CD14-positive monocyte (primary cell): ENCODE data around the gene ADAT3. TPM values are rescaled to one million over a fixed set of nuclear protein-coding genes. Genes with fewer than 3 reads are reported as not detected.
A peak's percentile ranks its signal among the peaks of the same experiment; 100 is the strongest.

Source experiments
- DNase-seq, 3 donors: peaks; one replicate each; pipeline ENCODE4 v3.0.0-alpha.2; 2011 to 2022
- H2AFZ ChIP-seq: 2 replicates; pipeline ENCODE4 v1.6.0; 2012; ENCODE audit warnings: mild to moderate bottlenecking, low read depth, low read length, inconsistent platforms; ENCODE audit not compliant: insufficient read depth, poor library complexity, severe bottlenecking
- H3K27ac ChIP-seq, 2 donors: 1 replicate in 1 of 2; 2 replicates in 1 of 2; pipeline ENCODE4 v1.5.1; 2012 to 2013; ENCODE audit warnings: low read length in 2 of 2, control low read depth in 1 of 2, inconsistent platforms in 1 of 2, low read depth in 1 of 2, mild to moderate bottlenecking in 1 of 2
- H3K27me3 ChIP-seq, 2 donors: one replicate each; pipeline versions ENCODE4 v1.6.0 to v1.6.1; 2011 to 2013; ENCODE audit warnings: low read length in 2 of 2; ENCODE audit not compliant: control insufficient read depth in 2 of 2, insufficient read depth in 2 of 2
- H3K36me3 ChIP-seq, 2 donors: replicated peaks in 1 of 2; 1 replicate in 1 of 2; 2 replicates in 1 of 2; pipeline versions ENCODE4 v1.5.1 to v1.6.1; 2012 to 2013; ENCODE audit warnings: low read length in 2 of 2, control low read depth in 1 of 2, inconsistent platforms in 1 of 2, mild to moderate bottlenecking in 1 of 2; ENCODE audit not compliant: insufficient read depth in 2 of 2, control insufficient read depth in 1 of 2
- H3K4me1 ChIP-seq, 2 donors: 1 replicate in 1 of 2; 2 replicates in 1 of 2; pipeline versions ENCODE4 v1.5.1 to v1.6.1; 2012 to 2013; ENCODE audit warnings: low read length in 2 of 2, control low read depth in 1 of 2, inconsistent platforms in 1 of 2, mild to moderate bottlenecking in 1 of 2, moderate library complexity in 1 of 2; ENCODE audit not compliant: insufficient read depth in 2 of 2, control insufficient read depth in 1 of 2
- H3K4me2 ChIP-seq: replicated peaks from 2 replicates; pipeline ENCODE3; 2012; ENCODE audit warnings: low read length, moderate library complexity, mild to moderate bottlenecking; ENCODE audit not compliant: poor library complexity, severe bottlenecking; ENCODE audit errors: extremely low read depth
- H3K4me3 ChIP-seq, 3 experiments: fragments of 200-600 bp in 1 of 3; sonication (generic) in 1 of 3; replicated peaks in 1 of 3; 1 replicate in 2 of 3; 2 replicates in 1 of 3; pipeline ENCODE4 v1.5.1; 2011 to 2013; ENCODE audit warnings: low read length in 3 of 3, mild to moderate bottlenecking in 3 of 3, control low read depth in 2 of 3, low read depth in 2 of 3, inconsistent platforms in 1 of 3, moderate library complexity in 1 of 3
- H3K79me2 ChIP-seq: 2 replicates; pipeline ENCODE4 v1.6.0; 2012; ENCODE audit warnings: mild to moderate bottlenecking, control low read depth, inconsistent platforms, low read length, moderate library complexity; ENCODE audit not compliant: insufficient read depth
- H3K9ac ChIP-seq: 2 replicates; pipeline ENCODE4 v1.6.0; 2017; ENCODE audit warnings: low read length, mild to moderate bottlenecking; ENCODE audit not compliant: insufficient read depth, poor library complexity, severe bottlenecking
- H3K9me3 ChIP-seq, 2 donors: replicated peaks in 1 of 2; 1 replicate in 1 of 2; 2 replicates in 1 of 2; pipeline versions ENCODE4 v1.5.1 to v1.6.1; 2012 to 2013; ENCODE audit warnings: low read length in 2 of 2, control low read depth in 1 of 2; ENCODE audit not compliant: control insufficient read depth in 1 of 2, insufficient read depth in 1 of 2
- H4K20me1 ChIP-seq: 2 replicates; pipeline ENCODE4 v1.6.0; 2012; ENCODE audit warnings: mild to moderate bottlenecking, low read length, control low read depth, moderate library complexity; ENCODE audit not compliant: insufficient read depth
- H3K27ac Mint-ChIP-seq, 7 donors: one replicate each; pipeline ENCODE4 v1.8.0; 2020; ENCODE audit warnings: mild to moderate bottlenecking in 7 of 7, mixed read lengths in 7 of 7, moderate library complexity in 6 of 7, inconsistent platforms in 2 of 7
- H3K27me3 Mint-ChIP-seq, 3 donors: one replicate each; pipeline ENCODE4 v1.8.0; 2021 to 2022; ENCODE audit warnings: low read depth in 3 of 3, mild to moderate bottlenecking in 3 of 3, mixed read lengths in 3 of 3, moderate library complexity in 3 of 3, inconsistent platforms in 1 of 3
- H3K36me3 Mint-ChIP-seq, 2 donors: one replicate each; pipeline ENCODE4 v1.8.0; 2020; ENCODE audit warnings: mixed read lengths in 2 of 2, inconsistent platforms in 1 of 2, mild to moderate bottlenecking in 1 of 2
- H3K4me1 Mint-ChIP-seq: one replicate; pipeline ENCODE4 v1.8.0; 2020; ENCODE audit warnings: mild to moderate bottlenecking, mixed read lengths
- H3K4me3 Mint-ChIP-seq, 2 donors: one replicate each; pipeline ENCODE4 v1.8.0; 2020; ENCODE audit warnings: mild to moderate bottlenecking in 2 of 2, mixed read lengths in 2 of 2, moderate library complexity in 1 of 2
- H3K9me3 Mint-ChIP-seq, 7 donors: one replicate each; pipeline ENCODE4 v1.8.0; 2020 to 2022; ENCODE audit warnings: mixed read lengths in 7 of 7, mild to moderate bottlenecking in 6 of 7, moderate library complexity in 6 of 7, inconsistent platforms in 2 of 7
- WGBS: methylation state at CpG from one replicate; pipeline ENCODE4 v1.1.5; 2013; ENCODE audit warnings: missing lambda C conversion rate; ENCODE audit not compliant: insufficient coverage; 5-methylcytosine and 5-hydroxymethylcytosine counted together
- intact Hi-C, 2 donors: fragments of 100-400 bp; cut with micrococcal nuclease; formaldehyde crosslinking; loops; one replicate each; pipeline versions ENCODE4 v1.15.0 to v1.15.1; 2023
- polyA plus RNA-seq, 3 donors: library from polyadenylated mRNA; depleted of rRNA in 1 of 3; unstranded in 2 of 3; stranded (reverse) in 1 of 3; fragments of 300-500 nt in 2 of 3; fragments of >200 nt in 1 of 3; fragmentation: Illumina TruSeq in 2 of 3; gene quantifications; 1 replicate in 2 of 3; 2 replicates in 1 of 3; pipeline ENCODE4 v1.2.3, GENCODE V29; 2012 to 2021
- TF ChIP-seq, protein P1 (sequence below): fragments of 200-600 bp; IDR thresholded peaks from one replicate; pipeline ENCODE4 v1.8.0; 2022; ENCODE audit warnings: antibody characterized with exemption, mild to moderate bottlenecking

ADAT3 gene
- polyA plus RNA-seq, 3 donors: 2.7 to 3.2 (median 3.1) TPM

- Histone ChIP-seq H3K27me3 (no peaks in the 10 kb centered on the region), H3K79me2 (peaks cover 50% of the 10 kb centered on the region), H2AFZ (peak within 1 kb of the TSS; percentile 88), H3K27ac (peak within 1 kb of the TSS; percentile 92 to 97), H3K4me3 (peak within 1 kb of the TSS; percentile 83 to 96 (median 94)), H3K36me3 (no peaks in the 10 kb centered on the region), H3K9me3 (no peaks in the 10 kb centered on the region), H3K4me1 (peaks cover 51 to 53% of the 10 kb centered on the region in 2 donors), H4K20me1 (peaks cover 44% of the 10 kb centered on the region), H3K4me2 (peak within 1 kb of the TSS; percentile 95), H3K9ac (peak within 1 kb of the TSS; percentile 88)
- Mint-ChIP-seq H3K4me1 (peaks cover 45% of the 10 kb centered on the region), H3K27ac (peak within 1 kb of the TSS; percentile 68 to 95 (median 93)), H3K9me3 (no peaks in the 10 kb centered on the region), H3K36me3 (peaks cover 0 to 3% of the 10 kb centered on the region in 2 donors), H3K27me3 (peaks cover 0 to 4% (median 2%) of the 10 kb centered on the region in 3 donors), H3K4me3 (peak within 1 kb of the TSS; percentile 92 to 93)
- DNase-seq: no peak
- intact Hi-C loops: loop anchor here in 1 of 2 donors (2.0 to 5.0 kb wide), 2 partner anchors 34 to 232 kb away; no protein-coding TSS in a partner anchor
- TF ChIP-seq, protein P1, sequence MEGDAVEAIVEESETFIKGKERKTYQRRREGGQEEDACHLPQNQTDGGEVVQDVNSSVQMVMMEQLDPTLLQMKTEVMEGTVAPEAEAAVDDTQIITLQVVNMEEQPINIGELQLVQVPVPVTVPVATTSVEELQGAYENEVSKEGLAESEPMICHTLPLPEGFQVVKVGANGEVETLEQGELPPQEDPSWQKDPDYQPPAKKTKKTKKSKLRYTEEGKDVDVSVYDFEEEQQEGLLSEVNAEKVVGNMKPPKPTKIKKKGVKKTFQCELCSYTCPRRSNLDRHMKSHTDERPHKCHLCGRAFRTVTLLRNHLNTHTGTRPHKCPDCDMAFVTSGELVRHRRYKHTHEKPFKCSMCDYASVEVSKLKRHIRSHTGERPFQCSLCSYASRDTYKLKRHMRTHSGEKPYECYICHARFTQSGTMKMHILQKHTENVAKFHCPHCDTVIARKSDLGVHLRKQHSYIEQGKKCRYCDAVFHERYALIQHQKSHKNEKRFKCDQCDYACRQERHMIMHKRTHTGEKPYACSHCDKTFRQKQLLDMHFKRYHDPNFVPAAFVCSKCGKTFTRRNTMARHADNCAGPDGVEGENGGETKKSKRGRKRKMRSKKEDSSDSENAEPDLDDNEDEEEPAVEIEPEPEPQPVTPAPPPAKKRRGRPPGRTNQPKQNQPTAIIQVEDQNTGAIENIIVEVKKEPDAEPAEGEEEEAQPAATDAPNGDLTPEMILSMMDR: no peak
- under 1% methylated on average over 56 of the region's 63 CpGs for WGBS
Observed at GRCh38 chr19:1863328-1863637, 41.9 kb upstream of the ADAT3 start, which contains the start of gene KLF16. Gene KLF16, minus strand, starts transcription at chr19:1863579. Its CDS starts 82 bp downstream, at chr19:1863497.

- H3K4me3 Mint-ChIP-seq: peak overlapping the region; percentile 80 to 81
- under 1% methylated on average over 96 of the region's 115 CpGs for WGBS
- peak overlapping the region; percentile 95 for H3K4me2 ChIP-seq
- intact Hi-C loops: loop anchor here in 1 of 2 donors (2.0 to 5.0 kb wide), 2 partner anchors 33 to 231 kb away; no protein-coding TSS in a partner anchor
- no peaks in the 10 kb centered on the region for H3K27me3 ChIP-seq
- H2AFZ ChIP-seq: peak overlapping the region; percentile 88
- peak; percentile 84 to 92 (median 90) for DNase-seq
- TF ChIP-seq, protein P1: no peak
- peaks cover 45% of the 10 kb centered on the region for H3K79me2 ChIP-seq
- H3K27ac Mint-ChIP-seq: peak overlapping the region; percentile 54 to 95 (median 92)
- peak overlapping the region; percentile 88 for H3K9ac ChIP-seq
- peak overlapping the region; percentile 67 to 93 (median 93) for H3K4me3 ChIP-seq
- peak overlapping the region; percentile 92 to 97 for H3K27ac ChIP-seq
- H3K27me3 Mint-ChIP-seq: peaks cover 0 to 4% (median 2%) of the 10 kb centered on the region in 3 donors
- H3K4me1 ChIP-seq: peaks cover 45 to 47% of the 10 kb centered on the region in 2 donors
- no peaks in the 10 kb centered on the region for H3K9me3 ChIP-seq
- peaks cover 39% of the 10 kb centered on the region for H3K4me1 Mint-ChIP-seq
- no peaks in the 10 kb centered on the region for H3K36me3 ChIP-seq
- H4K20me1 ChIP-seq: peaks cover 38% of the 10 kb centered on the region
- peaks cover 0 to 5% of the 10 kb centered on the region in 2 donors for H3K36me3 Mint-ChIP-seq
- H3K9me3 Mint-ChIP-seq: no peaks in the 10 kb centered on the region
Observed at GRCh38 chr19:1863638-1864479, 41.3 kb upstream of the ADAT3 start.
